GM12892 (cell line): ENCODE data around the gene SLN.

ENCODE experiments used
- POLR2A ChIP-seq: IDR thresholded peaks from 2 replicates; pipeline ENCODE4 v1.6.1; 2011; ENCODE audit warnings: low read depth, low read length, control low read depth
- POLR2AphosphoS5 ChIP-seq: IDR thresholded peaks from 2 replicates; pipeline ENCODE4 v1.6.1; 2011; ENCODE audit warnings: low read depth, low read length, control low read depth
- TAF1 ChIP-seq: IDR thresholded peaks from 2 replicates; pipeline ENCODE4 v1.6.1; 2011; ENCODE audit warnings: low read depth, mild to moderate bottlenecking, control low read depth, low read length, borderline replicate concordance

DNA sequence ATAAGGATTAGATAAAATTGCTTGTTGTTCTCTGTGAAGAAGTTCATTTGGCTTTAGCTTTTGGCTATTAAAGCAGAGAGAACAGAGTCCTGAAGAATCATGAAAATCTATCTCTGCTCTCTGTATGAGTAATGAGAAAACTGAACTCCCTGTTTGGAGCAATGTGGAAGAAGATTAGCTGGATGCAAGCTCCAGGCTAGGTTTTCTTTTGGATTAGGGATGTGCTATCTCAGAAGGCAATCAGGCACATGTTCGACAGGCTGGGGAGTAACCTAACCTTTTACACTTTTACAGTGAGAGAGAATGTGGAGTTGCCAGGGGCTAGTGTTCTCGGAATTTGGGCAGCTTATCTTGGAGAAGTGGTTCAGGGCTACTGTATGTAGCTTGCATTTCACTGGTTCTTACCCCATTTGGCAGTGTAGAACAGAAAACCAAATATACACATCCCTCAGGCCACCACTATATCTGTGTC, 8.5 kb upstream of the SLN start:
- TF ChIP-seq POLR2AphosphoS5 (no peak), POLR2A (no peak), TAF1 (no peak)
